Measurements from ENCODE around the gene NBPF1.
"Not testable (repeated sequence)": the region's sequence is repeated elsewhere in the genome, so short reads cannot be mapped to it uniquely, and the experiment has no call there.

Gene NBPF1

GRCh38 chr1:16613185-16614147 is at the start of gene NBPF1:
TSS of gene NBPF1 (minus strand) at chr1:16613564.
- peak; percentile 1 for TF ChIP-seq CTCF (IDR thresholded peaks at IDR 0.05; ENCODE audit: low read depth, low read length, missing control alignments)
- in situ Hi-C loops (cut with HindIII; ENCODE audit: low sequenced_read_pairs), result no loop called here
- DNase-seq (ENCODE audit: low read depth), result peak; percentile 90
- H3K4me3 ChIP-seq (ENCODE audit: low read depth, low read length), result peak within 1 kb of the TSS; percentile 58

- DNase-seq (ENCODE audit: low read depth); H3K4me3 ChIP-seq (ENCODE audit: low read depth, low read length); in situ Hi-C loops (cut with HindIII; ENCODE audit: low sequenced_read_pairs): not testable (repeated sequence)
These were observed 44.9 kb upstream of the NBPF1 start for GRCh38 chr1:16658234-16658633.

GRCh38 chr1:16656981-16657683 is 43.8 kb upstream of the NBPF1 start:
- in situ Hi-C loops (cut with HindIII; ENCODE audit: low sequenced_read_pairs); H3K4me3 ChIP-seq (ENCODE audit: low read depth, low read length): not testable (repeated sequence)

GRCh38 chr1:16656574-16656973 is 43.2 kb upstream of the NBPF1 start:
- H3K4me3 ChIP-seq (ENCODE audit: low read depth, low read length); in situ Hi-C loops (cut with HindIII; ENCODE audit: low sequenced_read_pairs); DNase-seq (ENCODE audit: low read depth): not testable (repeated sequence)

More at GRCh38 chr1:16656981-16657683, 43.8 kb upstream of the NBPF1 start:
- not testable (repeated sequence) for DNase-seq (ENCODE audit: low read depth)

GRCh38 chr1:16651560-16651959 is 38.2 kb upstream of the NBPF1 start:
- H3K4me3 ChIP-seq (ENCODE audit: low read depth, low read length); DNase-seq (ENCODE audit: low read depth); in situ Hi-C loops (cut with HindIII; ENCODE audit: low sequenced_read_pairs): not testable (repeated sequence)

GRCh38 chr1:16649960-16650359 is 36.6 kb upstream of the NBPF1 start:
- in situ Hi-C loops (cut with HindIII; ENCODE audit: low sequenced_read_pairs), result not testable (repeated sequence)

GRCh38 chr1:16649390-16649789 is 36.0 kb upstream of the NBPF1 start:
- H3K4me3 ChIP-seq (ENCODE audit: low read depth, low read length); in situ Hi-C loops (cut with HindIII; ENCODE audit: low sequenced_read_pairs); DNase-seq (ENCODE audit: low read depth): not testable (repeated sequence)

More at GRCh38 chr1:16649960-16650359, 36.6 kb upstream of the NBPF1 start:
- not testable (repeated sequence) for DNase-seq (ENCODE audit: low read depth); H3K4me3 ChIP-seq (ENCODE audit: low read depth, low read length)

GRCh38 chr1:16648756-16649155 is 35.4 kb upstream of the NBPF1 start:
- in situ Hi-C loops (cut with HindIII; ENCODE audit: low sequenced_read_pairs); DNase-seq (ENCODE audit: low read depth); H3K4me3 ChIP-seq (ENCODE audit: low read depth, low read length): not testable (repeated sequence)

- H3K4me3 ChIP-seq (ENCODE audit: low read depth, low read length); in situ Hi-C loops (cut with HindIII; ENCODE audit: low sequenced_read_pairs); DNase-seq (ENCODE audit: low read depth): not testable (repeated sequence)
These were observed 34.9 kb upstream of the NBPF1 start for GRCh38 chr1:16648250-16648649.

GRCh38 chr1:16647179-16648176 is 34.1 kb upstream of the NBPF1 start:
- H3K4me3 ChIP-seq (ENCODE audit: low read depth, low read length); DNase-seq (ENCODE audit: low read depth); in situ Hi-C loops (cut with HindIII; ENCODE audit: low sequenced_read_pairs): not testable (repeated sequence)

- DNase-seq (ENCODE audit: low read depth); H3K4me3 ChIP-seq (ENCODE audit: low read depth, low read length); in situ Hi-C loops (cut with HindIII; ENCODE audit: low sequenced_read_pairs): not testable (repeated sequence)
These were observed 33.4 kb upstream of the NBPF1 start for GRCh38 chr1:16646716-16647115.

GRCh38 chr1:16646061-16646664 is 32.8 kb upstream of the NBPF1 start:
- in situ Hi-C loops (cut with HindIII; ENCODE audit: low sequenced_read_pairs); DNase-seq (ENCODE audit: low read depth); H3K4me3 ChIP-seq (ENCODE audit: low read depth, low read length): not testable (repeated sequence)

- H3K4me3 ChIP-seq (ENCODE audit: low read depth, low read length); in situ Hi-C loops (cut with HindIII; ENCODE audit: low sequenced_read_pairs); DNase-seq (ENCODE audit: low read depth): not testable (repeated sequence)
These were observed 32.1 kb upstream of the NBPF1 start for GRCh38 chr1:16645271-16646060.
